CD4-positive, alpha-beta T cell treated with Interleukin-17A for 4 hours (primary cell): ENCODE measurements around the gene AKT3.
A peak's percentile ranks its signal among the peaks of the same experiment; 100 is the strongest.
"Not testable (repeated sequence)": the region's sequence is repeated elsewhere in the genome, so short reads cannot be mapped to it uniquely, and the experiment has no call there.

Source experiments
- DNase-seq: peaks from one replicate; pipeline ENCODE4 v3.0.0-alpha.2; 2020; ENCODE audit warnings: mixed read lengths

Gene AKT3

GRCh38 chr1:243837907-243838535 lies 12.0 kb downstream of the AKT3 start:
- no peak for DNase-seq

DNA sequence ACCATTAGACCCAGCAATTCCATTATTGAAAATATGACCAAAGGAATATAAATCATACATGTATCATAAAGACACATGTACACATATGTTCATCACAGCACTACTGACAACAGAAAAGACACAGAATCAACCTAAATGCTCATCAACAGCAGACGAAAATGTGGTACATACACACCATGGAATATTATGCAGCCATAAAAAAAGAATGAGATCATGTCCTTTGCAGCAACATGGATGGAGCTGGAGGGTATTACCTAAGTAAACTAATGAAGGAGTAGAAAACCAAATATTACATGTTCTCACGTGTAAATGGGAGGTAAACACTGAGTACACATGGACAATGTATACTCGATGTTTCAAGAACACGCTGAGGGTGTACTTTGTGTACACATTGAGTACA lies 15.9 kb downstream of the AKT3 start:
- no peak for DNase-seq

DNA sequence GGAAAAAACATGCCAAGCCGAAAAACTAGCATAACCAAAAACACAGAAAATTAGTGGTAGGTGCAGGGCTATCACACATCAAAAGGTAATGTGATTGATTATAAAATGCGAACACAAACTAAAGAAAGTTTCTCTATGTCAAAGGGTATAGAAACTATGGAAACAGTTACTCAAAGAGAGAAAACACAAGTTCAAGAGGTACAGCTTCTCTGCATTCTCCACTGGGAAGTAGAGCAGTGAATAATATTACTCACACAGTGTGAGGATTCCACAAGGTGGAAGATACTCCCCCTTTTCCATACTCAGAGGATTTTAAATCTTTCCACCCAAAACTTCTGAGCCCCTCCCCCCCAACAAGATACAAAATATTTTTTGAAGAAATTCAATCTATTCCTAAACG lies 18.6 kb downstream of the AKT3 start:
- DNase-seq = no peak

DNA sequence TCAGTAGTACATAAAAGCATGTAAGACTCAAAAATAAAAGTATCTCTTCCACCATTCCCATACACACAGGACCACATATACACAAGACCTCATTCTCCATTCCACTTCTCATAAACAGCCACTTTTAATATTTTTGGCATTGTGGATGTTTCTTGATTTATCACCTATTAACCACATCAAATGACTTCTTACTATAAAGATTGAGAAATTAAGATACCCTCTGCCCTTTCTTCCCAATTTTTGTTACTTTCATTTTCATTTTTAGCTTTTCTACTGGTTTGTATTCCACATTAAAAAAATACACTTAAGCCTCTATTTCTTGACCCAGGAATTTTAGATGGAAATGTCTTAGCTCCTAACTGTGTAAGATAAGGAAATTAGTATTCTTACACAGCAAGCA lies 22.8 kb downstream of the AKT3 start:
- DNase-seq = no peak

DNA sequence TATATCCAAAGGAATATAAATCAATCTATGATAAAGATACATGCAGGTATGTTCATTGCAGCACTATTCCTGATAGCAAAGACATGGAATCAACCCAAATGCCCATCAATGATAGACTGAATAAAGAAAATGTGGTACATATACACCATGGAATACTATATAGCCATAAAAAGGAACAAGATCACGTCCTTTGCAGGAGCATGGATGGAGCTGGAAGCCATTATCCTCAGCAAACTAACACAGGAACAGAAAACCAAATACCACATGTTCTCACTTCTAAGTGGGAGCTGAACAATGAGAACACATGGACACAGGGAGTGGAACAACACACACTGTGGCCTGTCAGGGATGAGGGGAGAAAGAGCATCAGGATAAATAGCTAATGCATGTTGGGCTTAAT lies 25.1 kb downstream of the AKT3 start:
- DNase-seq = not testable (repeated sequence)

- DNase-seq = no peak
These were observed 28.8 kb downstream of the AKT3 start for GRCh38 chr1:243821177-243821680.

DNA sequence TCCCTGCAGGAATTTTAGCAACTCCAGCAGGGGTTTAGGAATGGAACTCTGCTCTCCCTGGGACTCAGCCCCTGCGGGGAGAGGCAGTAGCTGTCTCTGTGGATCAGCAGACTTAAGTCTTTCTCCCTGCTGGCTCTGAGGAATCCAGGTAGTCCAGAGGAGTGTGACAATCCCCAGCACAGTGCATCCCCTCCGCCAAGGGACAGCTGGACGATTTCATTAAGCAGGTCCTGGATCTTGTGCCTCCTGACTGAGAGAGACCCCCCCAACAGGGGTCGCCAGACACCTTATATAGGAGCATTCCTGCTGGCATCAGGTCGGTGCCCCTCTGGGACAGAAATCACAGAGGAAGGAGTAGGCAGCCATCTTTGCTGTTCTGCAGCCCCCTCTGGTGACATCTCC lies 30.6 kb downstream of the AKT3 start:
- DNase-seq = no peak

GRCh38 chr1:243818978-243819377 lies 31.1 kb downstream of the AKT3 start:
- DNase-seq = no peak

- no peak for DNase-seq
These were observed 35.3 kb downstream of the AKT3 start for GRCh38 chr1:243814718-243815117.

DNA sequence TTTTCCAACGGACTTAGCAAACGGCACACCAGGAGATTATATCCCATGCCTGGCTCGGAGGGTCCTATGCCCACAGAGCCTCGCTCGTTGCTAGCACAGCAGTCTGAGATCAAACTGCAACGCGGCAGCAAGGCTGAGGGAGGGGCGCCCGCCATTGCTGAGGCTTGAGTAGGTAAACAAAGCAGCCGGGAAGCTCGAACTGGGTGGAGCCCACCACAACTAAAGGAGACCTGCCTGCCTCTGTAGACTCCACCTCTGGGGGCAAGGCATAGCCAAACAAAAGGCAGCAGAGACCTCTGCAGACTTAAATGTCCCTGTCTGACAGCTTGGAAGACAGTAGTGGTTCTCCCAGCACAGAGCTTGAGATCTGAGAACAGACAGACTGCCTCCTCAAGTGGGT lies 42.7 kb downstream of the AKT3 start:
- peak; percentile 31 for DNase-seq

DNA sequence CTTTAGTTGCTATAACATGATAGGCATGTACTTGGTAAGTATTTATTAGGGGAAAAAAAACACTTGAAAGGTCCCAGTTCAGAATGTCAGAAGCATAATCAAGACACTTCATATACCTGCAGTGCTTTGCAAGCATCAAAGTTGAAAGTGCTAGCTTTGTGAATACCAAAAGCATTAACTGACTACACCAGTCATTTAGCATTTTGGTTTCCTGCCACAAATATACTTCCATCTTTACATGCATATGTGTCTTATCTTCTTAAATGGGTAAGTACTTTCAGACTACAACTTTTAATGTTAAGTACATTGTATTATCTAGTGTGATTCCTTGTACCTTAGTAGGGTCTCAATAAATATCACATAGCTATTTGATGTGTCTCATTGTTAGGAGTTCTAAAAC lies 43.7 kb downstream of the AKT3 start:
- no peak for DNase-seq

GRCh38 chr1:243802736-243803135 lies 47.3 kb downstream of the AKT3 start:
- no peak for DNase-seq

DNA sequence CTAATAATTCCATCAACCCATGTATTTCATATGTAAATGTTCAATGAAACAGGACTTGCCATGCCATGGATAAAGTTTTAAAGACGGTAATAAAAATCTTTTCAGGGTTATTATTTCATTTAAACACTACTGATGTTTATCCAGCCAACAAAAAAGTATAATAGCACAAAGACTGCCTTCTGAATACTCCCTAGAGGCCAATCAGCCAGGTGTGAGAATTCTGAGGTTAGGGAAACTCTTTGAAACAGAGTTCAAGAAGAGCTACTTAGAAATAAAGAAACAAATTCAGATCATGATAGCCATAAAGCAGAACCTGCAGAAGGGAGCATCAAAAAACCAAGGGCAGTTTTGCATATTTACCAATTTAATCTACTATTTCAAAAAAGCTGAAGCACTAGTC lies 48.7 kb downstream of the AKT3 start:
- DNase-seq = no peak

- DNase-seq = no peak
These were observed 50.1 kb downstream of the AKT3 start for GRCh38 chr1:243799908-243800307.

GRCh38 chr1:243798726-243799125 lies 51.3 kb downstream of the AKT3 start:
- DNase-seq = no peak

- DNase-seq = no peak
These were observed 54.0 kb downstream of the AKT3 start for GRCh38 chr1:243796016-243796415.

DNA sequence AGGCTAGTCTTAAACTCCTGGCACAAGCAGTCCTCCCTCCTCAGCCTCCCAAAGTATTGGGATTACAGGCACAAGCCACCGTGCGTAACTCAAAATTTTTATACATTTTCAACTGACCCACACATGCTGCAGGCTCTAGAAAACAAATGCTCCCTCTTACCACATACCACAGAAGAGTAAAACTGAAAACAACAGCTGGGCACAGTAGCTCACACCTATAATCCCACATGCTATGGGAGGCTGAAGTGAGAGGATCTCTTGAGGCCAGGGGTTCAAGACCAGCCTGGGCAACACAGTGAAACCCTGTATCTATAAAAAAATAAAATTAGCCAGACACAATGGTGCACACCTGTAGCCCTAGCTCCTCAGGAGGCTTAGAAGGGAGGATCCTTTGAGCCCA lies 56.7 kb downstream of the AKT3 start:
- no peak for DNase-seq

DNA sequence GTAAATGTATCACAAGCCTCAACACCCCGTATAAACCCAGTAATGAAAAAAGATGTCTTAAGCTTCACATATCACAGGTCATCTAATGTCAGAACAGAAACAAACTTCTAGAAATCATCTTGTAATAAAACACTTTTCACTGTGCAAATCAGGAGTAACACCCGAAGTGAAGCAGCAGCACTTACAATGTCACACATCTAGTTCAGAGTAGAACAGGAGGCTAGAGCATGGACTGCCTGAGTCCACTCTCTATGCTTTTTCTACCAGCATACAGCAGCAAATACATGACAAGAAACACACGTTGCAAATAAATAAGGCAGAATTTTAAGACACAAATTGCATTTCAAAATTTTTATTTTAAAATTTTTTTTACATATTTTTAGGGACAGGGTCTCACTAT lies 57.2 kb downstream of the AKT3 start:
- DNase-seq = no peak

DNA sequence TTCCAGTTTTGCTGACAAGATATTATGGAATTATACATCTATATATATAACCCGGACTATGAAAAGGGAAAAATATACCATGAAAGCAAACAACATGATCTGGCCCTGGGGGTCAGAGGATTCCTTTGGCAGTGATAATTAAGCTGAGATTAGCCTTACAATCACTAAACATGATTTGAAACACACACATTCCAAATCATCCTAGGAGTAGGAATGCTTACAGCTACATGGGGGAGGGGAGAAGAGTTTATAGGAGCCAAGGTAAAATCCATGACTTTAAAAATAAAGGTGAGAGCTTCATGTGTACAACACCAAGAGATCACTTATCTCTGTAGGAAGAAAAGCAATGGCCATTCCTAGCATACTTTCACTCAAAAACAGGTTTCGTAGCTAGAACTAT lies 57.6 kb downstream of the AKT3 start:
- DNase-seq = no peak

DNA sequence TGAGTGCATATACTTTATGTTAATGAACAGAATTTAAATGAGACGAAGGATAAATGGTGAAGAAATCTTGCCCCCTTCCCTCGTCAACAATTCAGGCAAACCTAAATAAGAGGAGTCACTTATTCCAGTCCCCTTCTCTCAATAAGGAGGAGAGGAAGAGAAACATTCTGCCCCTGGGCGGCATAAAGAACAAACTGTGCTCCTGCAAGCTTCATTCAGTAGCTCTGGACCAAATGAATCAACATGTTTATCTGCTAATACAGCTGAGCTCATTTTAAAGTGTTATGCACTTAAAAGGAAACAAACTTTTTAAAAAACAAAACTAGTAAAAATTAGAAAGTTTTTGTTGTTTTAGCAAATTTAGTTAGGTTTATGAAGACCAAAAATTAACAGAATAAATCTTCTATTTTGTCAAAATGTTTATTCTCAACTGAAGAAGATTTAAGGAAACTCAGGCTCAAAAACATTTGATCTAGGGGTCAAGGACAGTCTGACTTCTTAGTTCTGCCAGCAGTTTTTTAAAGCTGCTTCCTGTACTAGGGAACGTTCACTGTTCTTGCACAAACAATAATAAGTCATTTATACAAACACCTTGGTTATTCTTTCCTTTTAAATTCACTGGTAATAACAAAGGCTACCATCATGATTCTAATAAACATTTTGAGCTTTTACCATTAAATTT lies 58.3 kb downstream of the AKT3 start:
- no peak for DNase-seq

DNA sequence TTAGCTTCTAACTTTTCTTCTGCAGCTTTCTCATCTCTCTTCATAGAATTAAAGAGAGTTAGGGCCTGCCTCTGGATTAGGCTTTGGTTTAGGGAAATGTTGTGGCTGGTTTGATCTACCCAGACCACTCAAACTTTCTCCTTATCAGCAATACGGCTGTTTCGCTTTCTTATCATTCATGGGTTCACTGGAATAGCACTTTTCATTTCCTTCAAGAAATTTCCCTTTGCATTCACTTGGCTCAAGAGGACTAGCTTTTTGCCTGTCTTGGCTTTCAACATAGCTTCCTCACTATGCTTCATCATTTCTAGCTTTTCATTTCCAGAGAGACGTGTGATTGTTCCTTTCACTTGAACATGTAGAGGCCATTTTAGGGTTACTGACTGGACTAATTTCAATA lies 59.6 kb downstream of the AKT3 start:
- no peak for DNase-seq

GRCh38 chr1:243786531-243786930 lies 63.5 kb downstream of the AKT3 start:
- DNase-seq = no peak

GRCh38 chr1:243784506-243784905 lies 65.5 kb downstream of the AKT3 start:
- DNase-seq = no peak

DNA sequence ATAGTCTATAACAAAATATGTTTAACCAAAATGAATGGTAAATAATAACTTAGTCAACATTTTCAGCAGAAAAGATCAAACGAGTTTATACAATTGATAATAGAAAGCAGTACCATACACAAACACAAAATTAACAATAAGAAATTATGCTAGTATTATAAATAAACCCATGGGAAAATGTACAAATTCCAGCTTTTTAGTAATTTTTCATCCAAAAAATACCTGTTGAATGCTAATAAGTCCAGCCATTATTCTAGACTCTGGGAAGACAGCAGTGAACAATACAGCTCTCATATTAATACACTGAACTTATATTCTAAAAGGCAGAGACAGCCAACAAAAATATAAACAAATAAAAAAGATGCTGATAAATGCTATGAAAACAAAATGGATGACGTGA lies 66.3 kb downstream of the AKT3 start:
- DNase-seq = no peak
